Keratinocyte (primary cell): ENCODE results near the gene MAGI2.

ENCODE experiments used
- EZH2 ChIP-seq: IDR thresholded peaks from one replicate; pipeline ENCODE4 v1.6.1; 2012; ENCODE audit warnings: inconsistent platforms, mild to moderate bottlenecking, low read length, moderate library complexity
- TF ChIP-seq, protein P1 (sequence below), 3 experiments: IDR thresholded peaks in 1 of 3; conservative IDR thresholded peaks in 1 of 3; optimal IDR thresholded peaks in 1 of 3; 2 replicates in 2 of 3; 3 replicates in 1 of 3; pipeline versions ENCODE3 to v1.5.1; 2011; ENCODE audit warnings: low read length in 3 of 3, mild to moderate bottlenecking in 3 of 3, moderate library complexity in 2 of 3, control low read depth in 1 of 3, inconsistent platforms in 1 of 3; ENCODE audit not compliant: insufficient read depth in 2 of 3; ENCODE audit errors: extremely low read depth in 1 of 3

DNA sequence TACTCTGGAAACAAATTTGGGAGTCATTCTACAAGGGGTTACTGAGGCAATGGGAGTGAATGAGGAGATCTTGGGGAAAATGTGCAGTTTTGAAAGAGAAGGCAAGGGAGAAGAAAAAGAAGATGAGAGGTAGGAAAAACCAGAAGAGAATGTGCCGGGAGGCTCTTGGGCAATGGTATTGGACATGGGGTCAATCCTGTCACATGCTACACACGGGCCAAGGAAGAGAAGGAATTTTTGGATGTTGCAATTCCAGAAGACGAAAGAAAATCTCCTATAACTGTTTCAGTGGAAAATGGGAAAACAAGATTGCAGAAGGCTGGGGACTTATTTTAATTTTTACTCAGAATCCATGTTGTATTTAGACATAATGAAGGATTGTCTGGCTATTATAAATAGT lies 1039.9 kb downstream of the MAGI2 start:
- TF ChIP-seq EZH2: no peak
- TF ChIP-seq, protein P1, sequence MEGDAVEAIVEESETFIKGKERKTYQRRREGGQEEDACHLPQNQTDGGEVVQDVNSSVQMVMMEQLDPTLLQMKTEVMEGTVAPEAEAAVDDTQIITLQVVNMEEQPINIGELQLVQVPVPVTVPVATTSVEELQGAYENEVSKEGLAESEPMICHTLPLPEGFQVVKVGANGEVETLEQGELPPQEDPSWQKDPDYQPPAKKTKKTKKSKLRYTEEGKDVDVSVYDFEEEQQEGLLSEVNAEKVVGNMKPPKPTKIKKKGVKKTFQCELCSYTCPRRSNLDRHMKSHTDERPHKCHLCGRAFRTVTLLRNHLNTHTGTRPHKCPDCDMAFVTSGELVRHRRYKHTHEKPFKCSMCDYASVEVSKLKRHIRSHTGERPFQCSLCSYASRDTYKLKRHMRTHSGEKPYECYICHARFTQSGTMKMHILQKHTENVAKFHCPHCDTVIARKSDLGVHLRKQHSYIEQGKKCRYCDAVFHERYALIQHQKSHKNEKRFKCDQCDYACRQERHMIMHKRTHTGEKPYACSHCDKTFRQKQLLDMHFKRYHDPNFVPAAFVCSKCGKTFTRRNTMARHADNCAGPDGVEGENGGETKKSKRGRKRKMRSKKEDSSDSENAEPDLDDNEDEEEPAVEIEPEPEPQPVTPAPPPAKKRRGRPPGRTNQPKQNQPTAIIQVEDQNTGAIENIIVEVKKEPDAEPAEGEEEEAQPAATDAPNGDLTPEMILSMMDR (optimal IDR thresholded peaks at IDR 0.05 in 1 of 3, IDR thresholded peaks at IDR 0.05 in 1 of 3, conservative IDR thresholded peaks at IDR 0.05 in 1 of 3; ENCODE audit: extremely low read depth in 1 of 3, insufficient read depth in 2 of 3, low read length in 3 of 3): no peak
